ENCODE data around the gene SFTA2.
A peak's percentile ranks its signal among the peaks of the same experiment; 100 is the strongest.

The SFTA2 gene

GRCh38 chr6:30955367-30956042 is 23.5 kb upstream of the SFTA2 start:
- DNase-seq (ENCODE audit: low read depth): peak; percentile 83
- peak overlapping the region; percentile 64 for H3K4me3 ChIP-seq (ENCODE audit: low read depth, low read length)
- TF ChIP-seq CTCF (IDR thresholded peaks at IDR 0.05; ENCODE audit: insufficient read depth, low read depth, low read length, missing control alignments): no peak

GRCh38 chr6:30954631-30955366 is 22.8 kb upstream of the SFTA2 start:
- peak overlapping the region; percentile 64 for H3K4me3 ChIP-seq (ENCODE audit: low read depth, low read length)
- no peak for DNase-seq (ENCODE audit: low read depth)
- no peak for TF ChIP-seq CTCF (IDR thresholded peaks at IDR 0.05; ENCODE audit: insufficient read depth, low read depth, low read length, missing control alignments)

- TF ChIP-seq CTCF (IDR thresholded peaks at IDR 0.05; ENCODE audit: insufficient read depth, low read depth, low read length, missing control alignments): no peak
- DNase-seq (ENCODE audit: low read depth): peak; percentile 73
- H3K4me3 ChIP-seq (ENCODE audit: low read depth, low read length): no peak overlapping the region
Observed at GRCh38 chr6:30951907-30952469, 20.0 kb upstream of the SFTA2 start.

- H3K4me3 ChIP-seq (ENCODE audit: low read depth, low read length): no peak overlapping the region
- TF ChIP-seq CTCF (IDR thresholded peaks at IDR 0.05; ENCODE audit: insufficient read depth, low read depth, low read length, missing control alignments): no peak
- DNase-seq (ENCODE audit: low read depth): no peak
Observed at GRCh38 chr6:30948811-30949210, 16.8 kb upstream of the SFTA2 start.

- no peak overlapping the region for H3K4me3 ChIP-seq (ENCODE audit: low read depth, low read length)
- DNase-seq (ENCODE audit: low read depth): no peak
- TF ChIP-seq CTCF (IDR thresholded peaks at IDR 0.05; ENCODE audit: insufficient read depth, low read depth, low read length, missing control alignments): no peak
Observed at GRCh38 chr6:30947231-30947630, 15.3 kb upstream of the SFTA2 start.

- no peak overlapping the region for H3K4me3 ChIP-seq (ENCODE audit: low read depth, low read length)
- no peak for DNase-seq (ENCODE audit: low read depth)
- no peak for TF ChIP-seq CTCF (IDR thresholded peaks at IDR 0.05; ENCODE audit: insufficient read depth, low read depth, low read length, missing control alignments)
Observed at GRCh38 chr6:30945281-30945680, 13.3 kb upstream of the SFTA2 start.
